ENCODE measurements around the gene MINK1.
"Not testable (repeated sequence)": the region's sequence is repeated elsewhere in the genome, so short reads cannot be mapped to it uniquely, and the experiment has no call there.

MINK1 gene

GRCh38 chr17:4846635-4847390 lies 13.7 kb downstream of the MINK1 start:
- no peak for DNase-seq (ENCODE audit: low read depth in 2 of 2)

GRCh38 chr17:4849011-4849536 lies 15.9 kb downstream of the MINK1 start:
- no peak for DNase-seq (ENCODE audit: low read depth in 2 of 2)

GRCh38 chr17:4850246-4850645 lies 17.1 kb downstream of the MINK1 start:
- no peak for DNase-seq (ENCODE audit: low read depth in 2 of 2)

GRCh38 chr17:4851084-4851483 lies 17.9 kb downstream of the MINK1 start:
- DNase-seq (ENCODE audit: low read depth in 2 of 2), result no peak

- no peak for DNase-seq (ENCODE audit: low read depth in 2 of 2)
Observed at GRCh38 chr17:4852567-4853207, 19.5 kb downstream of the MINK1 start.

GRCh38 chr17:4853208-4853671 lies 20.1 kb downstream of the MINK1 start:
- no peak for DNase-seq (ENCODE audit: low read depth in 2 of 2)

- DNase-seq (ENCODE audit: low read depth in 2 of 2), result no peak
Observed at GRCh38 chr17:4854111-4854681, 21.1 kb downstream of the MINK1 start.

- no peak for DNase-seq (ENCODE audit: low read depth in 2 of 2)
Observed at GRCh38 chr17:4856271-4856936, 23.3 kb downstream of the MINK1 start.

- DNase-seq (ENCODE audit: low read depth in 2 of 2), result no peak
Observed at GRCh38 chr17:4856937-4857314, 23.8 kb downstream of the MINK1 start.

GRCh38 chr17:4857347-4857746 lies 24.2 kb downstream of the MINK1 start:
- DNase-seq (ENCODE audit: low read depth in 2 of 2), result not testable (repeated sequence)

- no peak for DNase-seq (ENCODE audit: low read depth in 2 of 2)
Observed at GRCh38 chr17:4858068-4858881, 25.1 kb downstream of the MINK1 start.

- no peak for DNase-seq (ENCODE audit: low read depth in 2 of 2)
Observed at GRCh38 chr17:4858882-4859260, 25.7 kb downstream of the MINK1 start.

- no peak for DNase-seq (ENCODE audit: low read depth in 2 of 2)
Observed at GRCh38 chr17:4859816-4860625, 26.9 kb downstream of the MINK1 start.

- DNase-seq (ENCODE audit: low read depth in 2 of 2), result no peak
Observed at GRCh38 chr17:4860651-4861050, 27.5 kb downstream of the MINK1 start.

GRCh38 chr17:4861052-4861451 lies 27.9 kb downstream of the MINK1 start:
- DNase-seq (ENCODE audit: low read depth in 2 of 2), result no peak

GRCh38 chr17:4862720-4863119 lies 29.6 kb downstream of the MINK1 start:
- DNase-seq (ENCODE audit: low read depth in 2 of 2), result no peak

GRCh38 chr17:4863321-4863720 lies 30.2 kb downstream of the MINK1 start:
- no peak for DNase-seq (ENCODE audit: low read depth in 2 of 2)

- DNase-seq (ENCODE audit: low read depth in 2 of 2), result not testable (repeated sequence)
Observed at GRCh38 chr17:4867535-4867934, 34.4 kb downstream of the MINK1 start.

GRCh38 chr17:4869058-4869998 lies 36.2 kb downstream of the MINK1 start:
- DNase-seq (ENCODE audit: low read depth in 2 of 2), result not testable (repeated sequence)
